DND-41 (cell line): ENCODE data around the gene RNASE1.

Experiments
- EZH2 ChIP-seq: IDR thresholded peaks from 3 replicates; pipeline ENCODE4 v1.6.1; 2012; ENCODE audit warnings: borderline replicate concordance, low read depth, mild to moderate bottlenecking, moderate library complexity, low read length, inconsistent platforms; ENCODE audit not compliant: severe bottlenecking
- TF ChIP-seq, protein P1 (sequence below): IDR thresholded peaks from 2 replicates; pipeline ENCODE4 v1.5.1; 2012; ENCODE audit warnings: borderline replicate concordance, low read length, moderate library complexity, mild to moderate bottlenecking; ENCODE audit not compliant: poor library complexity, severe bottlenecking; ENCODE audit errors: extremely low read depth

DNA sequence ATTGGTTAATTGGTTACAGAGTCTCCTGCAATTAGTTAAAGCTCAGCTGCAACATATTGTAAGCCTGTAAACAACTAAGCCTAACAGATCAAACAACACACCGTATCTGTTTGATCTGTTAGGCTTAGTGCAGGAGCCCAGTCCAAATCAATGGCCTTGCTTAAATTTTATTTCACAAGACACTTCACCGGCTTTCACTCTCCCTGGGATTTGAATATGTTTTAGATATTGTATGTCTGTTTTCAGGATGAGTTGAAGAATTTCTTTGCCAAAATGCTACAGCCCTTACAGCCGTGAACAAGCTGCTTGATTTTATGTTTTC lies 5.5 kb upstream of the RNASE1 start:
- TF ChIP-seq, protein P1, sequence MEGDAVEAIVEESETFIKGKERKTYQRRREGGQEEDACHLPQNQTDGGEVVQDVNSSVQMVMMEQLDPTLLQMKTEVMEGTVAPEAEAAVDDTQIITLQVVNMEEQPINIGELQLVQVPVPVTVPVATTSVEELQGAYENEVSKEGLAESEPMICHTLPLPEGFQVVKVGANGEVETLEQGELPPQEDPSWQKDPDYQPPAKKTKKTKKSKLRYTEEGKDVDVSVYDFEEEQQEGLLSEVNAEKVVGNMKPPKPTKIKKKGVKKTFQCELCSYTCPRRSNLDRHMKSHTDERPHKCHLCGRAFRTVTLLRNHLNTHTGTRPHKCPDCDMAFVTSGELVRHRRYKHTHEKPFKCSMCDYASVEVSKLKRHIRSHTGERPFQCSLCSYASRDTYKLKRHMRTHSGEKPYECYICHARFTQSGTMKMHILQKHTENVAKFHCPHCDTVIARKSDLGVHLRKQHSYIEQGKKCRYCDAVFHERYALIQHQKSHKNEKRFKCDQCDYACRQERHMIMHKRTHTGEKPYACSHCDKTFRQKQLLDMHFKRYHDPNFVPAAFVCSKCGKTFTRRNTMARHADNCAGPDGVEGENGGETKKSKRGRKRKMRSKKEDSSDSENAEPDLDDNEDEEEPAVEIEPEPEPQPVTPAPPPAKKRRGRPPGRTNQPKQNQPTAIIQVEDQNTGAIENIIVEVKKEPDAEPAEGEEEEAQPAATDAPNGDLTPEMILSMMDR: no peak
- TF ChIP-seq EZH2: no peak
